Astrocyte (in vitro differentiated cells and primary cell): ENCODE measurements around the gene LAMB1. TPM values are rescaled to one million over a fixed set of nuclear protein-coding genes. Genes with fewer than 3 reads are reported as not detected.

ENCODE experiments used
- DNase-seq: peaks from one replicate; pipeline ENCODE4 v3.0.0-alpha.2; 2010; ENCODE audit warnings: low read depth
- FAIRE-seq: peaks from 2 replicates; lab custom pipeline; 2011; peaks lifted over from hg19 to GRCh38; lab: Jason Lieb, UNC
- H2AFZ ChIP-seq: 2 replicates; pipeline ENCODE4 v1.6.0; 2012; ENCODE audit warnings: low read depth, low read length, inconsistent platforms
- H3K27ac ChIP-seq: 2 replicates; pipeline ENCODE4 v1.5.1; 2011; ENCODE audit warnings: low read depth, low read length, inconsistent platforms
- H3K27me3 ChIP-seq: 2 replicates; pipeline ENCODE4 v1.6.0; 2011; ENCODE audit warnings: low read length, inconsistent platforms; ENCODE audit not compliant: insufficient read depth
- H3K36me3 ChIP-seq: 2 replicates; pipeline ENCODE4 v1.5.1; 2011; ENCODE audit warnings: low read length, inconsistent platforms; ENCODE audit not compliant: insufficient read depth
- H3K4me1 ChIP-seq: 2 replicates; pipeline ENCODE4 v1.5.1; 2011; ENCODE audit warnings: low read length, inconsistent platforms; ENCODE audit not compliant: insufficient read depth
- H3K4me2 ChIP-seq: 2 replicates; pipeline ENCODE4 v1.6.0; 2012; ENCODE audit warnings: low read length, inconsistent platforms
- H3K4me3 ChIP-seq: 2 replicates; pipeline ENCODE4 v1.5.1; 2011; ENCODE audit warnings: low read depth, mild to moderate bottlenecking, low read length, inconsistent platforms; ENCODE audit not compliant: insufficient read depth
- H3K79me2 ChIP-seq: 2 replicates; pipeline ENCODE4 v1.6.0; 2012; ENCODE audit warnings: mild to moderate bottlenecking, low read length, inconsistent platforms; ENCODE audit not compliant: insufficient read depth
- H3K9ac ChIP-seq: 2 replicates; pipeline ENCODE4 v1.6.0; 2012; ENCODE audit warnings: mild to moderate bottlenecking, low read length, inconsistent platforms
- H3K9me3 ChIP-seq: 2 replicates; pipeline ENCODE4 v1.5.1; 2012; ENCODE audit warnings: low read depth, mild to moderate bottlenecking, low read length, inconsistent platforms; ENCODE audit not compliant: insufficient read depth
- H4K20me1 ChIP-seq: 2 replicates; pipeline ENCODE4 v1.6.0; 2012; ENCODE audit warnings: low read length, inconsistent platforms; ENCODE audit not compliant: insufficient read depth
- H3K27ac Mint-ChIP-seq: one replicate; pipeline ENCODE4 v1.8.0; 2021; ENCODE audit warnings: mild to moderate bottlenecking, mixed read lengths; ENCODE audit not compliant: unreplicated experiment
- H3K27me3 Mint-ChIP-seq: one replicate; pipeline ENCODE4 v1.8.0; 2021; ENCODE audit warnings: low read depth, mixed read lengths; ENCODE audit not compliant: unreplicated experiment
- H3K36me3 Mint-ChIP-seq: one replicate; pipeline ENCODE4 v1.8.0; 2021; ENCODE audit warnings: low read depth, mixed read lengths; ENCODE audit not compliant: unreplicated experiment
- H3K4me1 Mint-ChIP-seq: one replicate; pipeline ENCODE4 v1.8.0; 2021; ENCODE audit warnings: low read depth, mixed read lengths; ENCODE audit not compliant: unreplicated experiment
- H3K4me3 Mint-ChIP-seq: one replicate; pipeline ENCODE4 v1.8.0; 2021; ENCODE audit warnings: mild to moderate bottlenecking, moderate library complexity, mixed read lengths; ENCODE audit not compliant: unreplicated experiment
- H3K9me3 Mint-ChIP-seq: one replicate; pipeline ENCODE4 v1.8.0; 2021; ENCODE audit warnings: mild to moderate bottlenecking, mixed read lengths; ENCODE audit not compliant: unreplicated experiment
- CTCF ChIP-seq: IDR thresholded peaks from 2 replicates; pipeline ENCODE4 v1.5.1; 2011; ENCODE audit warnings: low read depth, mild to moderate bottlenecking, inconsistent platforms, low read length, moderate library complexity; ENCODE audit not compliant: insufficient read depth
- EZH2 ChIP-seq: IDR thresholded peaks from 2 replicates; pipeline ENCODE4 v1.6.1; 2012; ENCODE audit warnings: mild to moderate bottlenecking, low read length, inconsistent platforms; ENCODE audit not compliant: insufficient read depth
- total RNA-seq: library from RNA; stranded (reverse); gene quantifications from 2 replicates; pipeline ENCODE4 v1.2.1, GENCODE V29; 2021

The LAMB1 gene
- total RNA-seq, 1 donor from 2014 or later = 403 TPM

GRCh38 chr7:108030516-108030915, 27.6 kb upstream of the LAMB1 start:
- Histone ChIP-seq H3K36me3 (no peaks in the 10 kb centered on the region), H3K27me3 (no peaks in the 10 kb centered on the region), H3K4me1 (peaks cover 21% of the 10 kb centered on the region), H3K9ac (peak overlapping the region; percentile 73), H3K9me3 (no peaks in the 10 kb centered on the region), H3K4me2 (peak overlapping the region; percentile 74), H3K79me2 (no peaks in the 10 kb centered on the region), H3K4me3 (no peak overlapping the region), H4K20me1 (no peaks in the 10 kb centered on the region), H3K27ac (peak overlapping the region; percentile 90), H2AFZ (peak overlapping the region; percentile 68)
- no peaks in the 10 kb centered on the region for H3K27me3 Mint-ChIP-seq
- H3K27ac Mint-ChIP-seq = peak overlapping the region; percentile 93
- H3K4me1 Mint-ChIP-seq = peaks cover 43% of the 10 kb centered on the region
- H3K4me3 Mint-ChIP-seq = peak overlapping the region; percentile 58
- TF ChIP-seq CTCF (no peak), EZH2 (no peak)
- FAIRE-seq (peak; percentile 68), DNase-seq (no peak)
- H3K36me3 Mint-ChIP-seq = no peaks in the 10 kb centered on the region
- no peaks in the 10 kb centered on the region for H3K9me3 Mint-ChIP-seq

GRCh38 chr7:108029034-108029433, 26.1 kb upstream of the LAMB1 start:
- Mint-ChIP-seq H3K27me3 (no peaks in the 10 kb centered on the region), H3K27ac (peak overlapping the region; percentile 93), H3K9me3 (no peaks in the 10 kb centered on the region), H3K4me1 (peaks cover 36% of the 10 kb centered on the region), H3K36me3 (no peaks in the 10 kb centered on the region), H3K4me3 (no peak overlapping the region)
- no peaks in the 10 kb centered on the region for H3K27me3 ChIP-seq
- H3K4me3 ChIP-seq = no peak overlapping the region
- no peaks in the 10 kb centered on the region for H4K20me1 ChIP-seq
- DNase-seq = no peak
- no peaks in the 10 kb centered on the region for H3K36me3 ChIP-seq
- no peak for TF ChIP-seq CTCF
- TF ChIP-seq EZH2 = no peak
- H3K4me1 ChIP-seq = peaks cover 21% of the 10 kb centered on the region
- H3K9ac ChIP-seq = no peak overlapping the region
- no peaks in the 10 kb centered on the region for H3K9me3 ChIP-seq
- H3K79me2 ChIP-seq = no peaks in the 10 kb centered on the region
- no peak for FAIRE-seq
- no peak overlapping the region for H3K4me2 ChIP-seq
- H2AFZ ChIP-seq = no peak overlapping the region
- no peak overlapping the region for H3K27ac ChIP-seq

DNA sequence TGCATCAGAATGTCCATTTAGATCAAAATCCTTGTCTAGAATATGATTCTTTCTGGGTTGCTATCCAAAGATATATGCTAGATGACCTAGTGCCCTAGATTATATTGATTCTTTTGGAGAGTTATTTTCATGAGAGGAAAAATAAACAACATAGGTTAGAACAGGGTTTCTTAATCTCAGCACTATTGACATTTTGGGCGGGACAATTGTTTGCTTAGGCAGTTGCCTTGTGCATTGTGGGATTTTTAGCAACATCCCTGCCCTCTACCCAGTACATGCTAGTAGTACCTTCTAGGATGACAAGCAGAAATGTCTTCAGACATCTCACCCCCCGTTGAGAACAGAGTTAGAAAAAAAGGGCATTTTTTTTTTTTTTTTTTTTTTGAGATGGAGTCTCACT, 25.1 kb upstream of the LAMB1 start:
- no peak overlapping the region for H3K4me3 ChIP-seq
- Mint-ChIP-seq H3K27ac (no peak overlapping the region), H3K4me3 (no peak overlapping the region), H3K4me1 (peaks cover 33% of the 10 kb centered on the region), H3K9me3 (no peaks in the 10 kb centered on the region), H3K36me3 (no peaks in the 10 kb centered on the region), H3K27me3 (no peaks in the 10 kb centered on the region)
- no peak overlapping the region for H3K9ac ChIP-seq
- H3K79me2 ChIP-seq = no peaks in the 10 kb centered on the region
- H2AFZ ChIP-seq = no peak overlapping the region
- DNase-seq (no peak), FAIRE-seq (no peak)
- no peaks in the 10 kb centered on the region for H3K36me3 ChIP-seq
- H3K27me3 ChIP-seq = no peaks in the 10 kb centered on the region
- TF ChIP-seq CTCF (no peak), EZH2 (no peak)
- no peak overlapping the region for H3K4me2 ChIP-seq
- no peaks in the 10 kb centered on the region for H3K9me3 ChIP-seq
- peaks cover 21% of the 10 kb centered on the region for H3K4me1 ChIP-seq
- no peaks in the 10 kb centered on the region for H4K20me1 ChIP-seq
- H3K27ac ChIP-seq = no peak overlapping the region
